Activated CD4-positive, alpha-beta T cell treated with anti-CD3 and anti-CD28 coated beads, Interleukin-2, amount 50 U/mL, for 16 hours (primary cell): ENCODE data around the gene ART3.

Experiments used
- DNase-seq: peaks from one replicate; pipeline ENCODE4 v3.0.0-alpha.2; 2020

Gene ART3

GRCh38 chr4:76153356-76153755, 78.8 kb downstream of the ART3 start:
- no peak for DNase-seq

GRCh38 chr4:76155979-76156378, 81.5 kb downstream of the ART3 start:
- DNase-seq, result no peak

DNA sequence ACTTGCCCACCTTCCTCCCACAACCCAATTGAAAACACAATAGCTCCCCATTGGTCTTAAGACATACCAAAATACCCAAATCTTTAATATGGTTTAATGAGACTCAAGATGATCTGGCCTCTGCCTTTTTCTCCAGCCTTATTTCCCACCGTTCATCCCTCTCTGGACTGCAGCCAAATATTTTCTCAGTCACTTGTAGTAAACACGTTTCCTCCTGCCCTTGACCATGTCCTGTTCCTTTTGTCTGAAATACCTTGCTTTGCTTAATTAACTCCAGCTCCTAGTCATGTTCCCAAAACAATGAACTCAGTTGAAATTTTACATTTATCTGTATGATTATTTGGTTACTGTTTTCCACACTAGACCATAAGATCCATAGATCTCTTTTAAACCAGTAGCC, 82.1 kb downstream of the ART3 start:
- no peak for DNase-seq

DNA sequence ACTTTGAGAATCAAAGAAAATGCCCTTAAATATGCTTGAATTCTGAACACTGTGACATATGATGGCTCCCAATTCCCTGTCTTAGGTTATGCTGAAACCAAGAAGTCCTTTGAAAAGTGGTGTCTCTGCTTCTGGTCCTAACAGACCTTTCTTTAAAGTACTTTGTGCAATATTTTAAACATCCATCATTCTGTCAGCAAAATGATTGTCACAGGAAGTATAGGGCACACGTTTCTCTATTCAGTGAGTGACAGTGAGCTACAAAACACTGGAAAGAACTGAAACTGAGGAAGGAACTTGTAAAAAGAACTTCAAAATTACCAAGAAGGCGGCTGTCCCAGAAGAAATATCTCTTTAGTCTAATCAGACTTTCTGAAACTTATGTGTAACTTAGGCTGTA, 85.8 kb downstream of the ART3 start:
- DNase-seq, result no peak
